Activated CD4-positive, alpha-beta T cell treated with anti-CD3 and anti-CD28 coated beads, Interleukin-2, Interleukin-4, amounts not matched to agents 100 ng/mL and 50 ng/mL, durations not matched to agents 16 hours and 8 hours (primary cell): ENCODE data around the gene UBE2Q2.

Experiments
- DNase-seq: peaks from one replicate; pipeline ENCODE4 v3.0.0-alpha.2; 2020; ENCODE audit warnings: low spot score

UBE2Q2 gene

DNA sequence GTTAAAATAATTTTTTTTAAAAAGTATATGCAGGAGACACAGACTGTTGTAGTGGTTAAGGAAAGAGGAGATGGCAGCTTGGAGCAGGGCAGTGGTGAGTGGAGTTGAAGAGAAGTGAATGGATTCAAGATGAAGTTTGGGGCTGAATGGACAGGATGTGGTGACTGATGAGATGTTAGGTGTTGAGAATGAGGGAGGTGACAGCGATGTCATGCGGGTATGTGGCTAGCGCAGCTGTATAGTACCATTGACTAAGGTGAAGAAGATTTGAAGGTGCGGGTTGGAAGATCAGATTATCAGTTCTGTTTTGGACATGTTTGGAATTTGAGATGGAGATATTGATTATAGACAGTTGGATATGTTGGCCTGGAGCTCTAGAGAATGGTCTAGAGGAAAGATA is 80.5 kb downstream of the UBE2Q2 start:
- peak; percentile 32 for DNase-seq

DNA sequence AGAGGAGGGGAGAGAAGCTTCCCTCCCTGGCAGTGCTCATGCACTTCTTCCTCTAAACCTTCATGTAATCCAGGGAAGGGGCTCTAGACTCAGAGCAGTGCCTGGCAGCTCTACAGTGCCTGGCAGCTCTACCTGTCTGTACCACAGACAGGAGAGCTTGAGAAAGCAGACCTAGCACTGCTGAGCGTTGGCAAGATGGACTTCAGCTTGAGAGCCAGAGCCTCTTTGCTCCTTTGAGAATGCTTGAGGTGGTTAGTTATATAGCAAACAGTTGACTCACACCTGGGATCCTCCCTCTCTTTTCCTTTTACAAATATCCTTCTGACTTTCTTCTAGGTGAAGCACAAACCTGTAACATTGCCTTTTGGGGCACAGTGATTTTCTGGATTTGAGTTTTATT is 81.3 kb downstream of the UBE2Q2 start:
- DNase-seq, result no peak

DNA sequence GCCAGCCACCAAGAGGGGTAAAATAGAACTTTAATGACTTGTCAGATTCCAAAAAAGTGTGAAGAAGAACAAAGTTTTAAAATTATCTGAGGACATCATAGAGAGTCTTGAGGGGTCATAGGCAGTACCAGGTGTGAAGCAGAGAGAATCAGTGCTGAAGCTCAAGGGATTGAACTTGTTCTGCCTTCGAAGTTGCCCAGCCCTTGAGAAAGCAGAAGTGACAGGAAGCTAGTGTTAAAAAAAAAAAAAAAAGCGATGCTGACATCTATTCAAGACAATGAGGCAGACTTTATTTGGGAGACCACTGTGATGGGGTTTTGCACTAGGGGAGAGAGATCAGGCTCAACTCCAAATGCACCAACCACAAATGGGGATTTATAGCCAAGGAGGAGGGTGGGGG is 82.2 kb downstream of the UBE2Q2 start:
- DNase-seq, result no peak

DNA sequence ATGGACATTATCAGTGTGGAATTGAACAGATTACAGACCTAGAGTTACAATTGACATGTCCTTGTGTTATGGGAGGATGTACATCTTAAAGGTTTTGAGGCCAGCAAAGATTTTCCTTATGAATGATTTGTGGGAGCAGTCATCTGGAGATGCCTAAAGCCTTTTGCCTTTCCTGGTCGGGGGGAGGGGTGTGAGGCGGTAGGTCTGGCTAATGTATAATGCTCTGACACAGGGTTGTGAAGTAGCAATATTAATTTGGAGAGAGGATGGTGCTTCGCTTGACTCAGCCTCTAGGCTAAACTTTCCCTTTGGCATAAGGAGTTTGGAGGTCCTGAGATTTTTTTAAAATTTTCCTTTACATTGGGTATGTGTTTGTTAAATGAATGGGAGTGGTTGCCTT is 83.7 kb downstream of the UBE2Q2 start:
- DNase-seq, result no peak

DNA sequence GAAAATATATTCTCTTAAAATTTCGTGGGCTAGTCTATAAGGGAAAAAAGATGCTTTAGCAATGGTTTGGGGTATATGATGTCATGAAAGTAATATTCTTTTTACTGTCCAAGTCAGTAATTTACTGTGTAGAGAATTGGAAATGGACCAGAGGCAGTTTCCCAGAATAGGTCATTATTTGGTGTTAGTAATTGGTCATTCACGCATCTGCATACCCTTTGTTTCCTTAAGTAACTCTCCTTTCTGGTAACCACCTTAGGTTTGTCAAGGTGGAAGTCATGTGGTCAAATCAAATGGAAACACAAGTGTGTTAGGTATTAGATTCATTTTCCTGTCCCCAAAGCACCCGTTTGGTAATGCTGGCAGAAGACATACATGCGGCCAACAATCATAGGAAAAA is 84.4 kb downstream of the UBE2Q2 start:
- no peak for DNase-seq

DNA sequence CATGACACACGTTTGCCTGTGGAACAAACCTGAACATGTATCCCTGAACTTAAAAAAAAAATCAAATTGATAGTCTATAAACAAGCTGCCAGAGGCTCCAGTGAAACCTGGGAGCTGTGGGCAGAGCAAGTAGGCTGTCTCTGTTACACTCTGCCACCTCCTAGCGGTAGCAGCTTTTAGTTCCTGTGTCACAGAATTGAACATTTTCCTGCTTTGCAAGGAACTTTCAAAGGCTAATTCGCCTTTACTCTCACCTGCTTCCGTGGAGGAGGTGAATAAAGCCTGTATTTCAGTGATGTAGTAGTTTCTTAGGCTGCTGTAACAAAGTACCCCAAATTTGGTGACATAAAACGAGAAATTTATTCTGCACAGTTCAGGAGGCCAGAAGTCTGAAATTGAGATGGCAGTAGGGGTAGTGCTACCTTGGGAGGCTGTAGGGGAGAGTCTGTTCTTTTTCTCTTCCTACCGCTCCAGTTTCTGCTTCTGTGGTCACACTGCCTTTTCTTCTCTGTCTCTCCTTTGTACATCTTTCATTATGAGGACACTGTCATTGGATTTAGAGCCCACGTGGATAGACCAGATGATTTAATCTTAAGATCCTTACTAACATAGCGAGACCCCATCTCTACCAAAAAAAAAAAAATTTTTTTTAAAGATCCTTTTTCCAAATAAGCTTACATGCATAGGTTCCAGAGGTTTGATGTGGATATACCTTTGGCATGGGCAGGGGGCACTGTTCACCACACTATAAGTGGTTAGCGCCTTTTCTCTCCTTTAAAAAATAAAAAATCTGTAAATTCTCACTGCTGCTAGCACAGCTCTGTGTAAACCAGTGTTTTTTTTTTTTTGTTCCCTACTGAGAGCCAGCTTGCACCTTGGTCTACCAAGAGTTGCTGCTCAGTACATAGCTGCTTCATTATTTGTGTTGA is 85.7 kb downstream of the UBE2Q2 start:
- DNase-seq, result no peak

DNA sequence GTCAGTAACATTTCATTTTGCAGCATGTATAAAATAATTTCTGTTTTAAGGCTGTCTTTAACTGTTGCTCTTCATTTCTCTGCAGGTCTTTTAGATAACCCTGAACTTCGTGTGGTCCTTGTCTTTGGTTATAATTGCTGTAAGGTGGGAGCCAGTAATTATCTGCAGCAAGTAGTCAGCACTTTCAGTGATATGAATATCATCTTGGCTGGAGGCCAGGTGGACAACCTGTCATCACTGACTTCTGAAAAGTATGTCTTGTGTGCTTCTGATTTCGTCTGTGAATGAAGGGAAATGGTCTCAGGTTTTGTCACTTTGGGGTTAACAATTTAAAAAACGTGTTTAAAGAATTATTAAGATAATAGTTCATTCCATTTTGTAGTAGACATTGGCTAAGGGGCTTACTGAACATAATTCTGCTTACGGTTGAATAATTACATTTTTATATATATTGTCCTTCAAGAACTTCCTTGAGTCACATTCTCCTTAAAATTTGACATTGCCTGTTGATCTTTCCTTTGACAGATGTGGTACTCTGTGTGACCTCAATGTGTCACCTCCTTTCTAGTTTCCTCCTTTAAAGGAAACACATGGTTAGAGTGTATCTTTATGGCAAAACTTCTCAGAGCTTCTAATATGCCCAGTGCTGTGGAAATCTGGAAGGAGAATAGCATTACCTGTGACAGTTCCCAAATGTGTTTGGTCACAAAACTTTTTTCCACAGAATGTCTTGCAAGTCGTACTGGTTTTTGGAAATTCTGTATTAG is 86.7 kb downstream of the UBE2Q2 start:
- no peak for DNase-seq

DNA sequence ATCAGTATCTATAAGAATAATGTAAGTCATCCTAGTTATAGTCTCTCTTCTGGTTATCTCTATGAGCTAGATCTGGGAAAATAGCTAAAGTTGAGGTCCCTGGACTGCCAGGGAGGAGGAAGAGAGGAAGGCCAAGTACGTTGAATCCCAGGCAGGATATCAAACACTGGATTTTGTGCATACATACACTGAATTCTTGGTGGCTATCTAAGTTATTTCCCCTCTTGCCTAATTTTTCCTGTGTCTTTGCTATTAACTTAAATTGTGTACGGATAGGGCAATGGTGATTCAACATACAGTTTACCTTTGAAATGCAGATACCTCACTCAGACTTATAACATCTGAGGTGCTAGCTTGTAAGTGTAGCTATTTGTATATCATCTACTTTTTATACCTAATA is 87.6 kb downstream of the UBE2Q2 start:
- DNase-seq, result no peak

DNA sequence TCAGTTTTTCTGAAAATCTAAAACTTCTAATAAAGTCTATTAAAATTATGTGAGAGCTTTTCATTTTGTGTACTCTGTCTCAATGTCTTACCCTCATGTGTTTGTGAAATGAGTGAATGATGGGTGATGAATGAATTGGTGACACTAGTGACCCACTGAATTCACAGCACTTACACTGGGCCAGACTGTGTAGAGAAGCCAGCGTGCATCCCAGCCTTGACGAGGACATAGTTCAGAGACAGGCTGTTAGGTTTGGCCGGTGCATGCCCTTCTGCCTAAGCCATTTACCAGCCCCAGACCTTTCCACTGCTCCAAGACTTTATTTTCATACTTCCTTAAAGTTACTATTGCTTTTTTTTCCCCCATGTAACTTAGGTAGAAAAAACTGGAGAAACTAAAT is 99.2 kb downstream of the UBE2Q2 start:
- no peak for DNase-seq

DNA sequence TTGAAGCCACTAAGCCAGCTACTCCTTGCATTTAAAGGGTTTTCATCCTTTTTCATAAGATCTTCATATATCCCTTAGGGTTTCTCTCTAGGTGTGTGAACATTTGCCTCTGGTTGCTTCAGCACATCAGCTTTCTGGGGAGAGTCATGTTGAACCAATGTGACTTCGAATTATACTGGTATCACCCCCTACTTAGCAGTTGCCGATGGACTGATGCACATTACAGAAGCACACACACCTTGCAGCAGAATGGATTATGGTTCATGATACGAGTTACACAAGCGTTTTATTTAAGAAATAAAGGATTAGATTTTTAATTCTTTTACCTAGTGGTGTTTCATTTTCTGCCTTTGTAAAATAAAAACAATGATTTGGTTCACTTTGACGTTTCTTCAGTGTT is 100.0 kb downstream of the UBE2Q2 start:
- no peak for DNase-seq

DNA sequence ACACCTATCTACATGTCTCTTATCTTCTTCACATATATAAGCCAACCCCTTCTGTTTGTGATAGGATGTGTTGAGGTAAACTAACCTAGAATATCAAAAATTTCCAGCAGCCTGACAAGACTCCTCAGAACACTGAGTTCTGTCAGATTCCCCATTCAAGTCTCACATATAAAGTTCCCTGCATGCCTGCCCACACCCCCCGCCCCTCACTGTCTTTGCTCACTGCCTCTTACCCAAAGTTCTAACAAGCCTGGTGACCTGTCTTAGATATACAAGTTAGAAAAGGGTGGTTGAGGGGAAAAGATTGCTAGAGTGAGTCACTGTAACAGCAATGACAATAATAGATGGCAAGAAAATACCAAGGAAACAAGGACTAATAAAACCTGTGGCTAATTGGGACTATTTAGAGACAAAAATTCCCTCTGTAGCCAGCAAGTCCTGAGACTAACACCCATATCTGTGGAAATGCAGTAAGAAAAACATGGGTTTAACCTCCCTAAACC is 100.5 kb downstream of the UBE2Q2 start:
- no peak for DNase-seq

DNA sequence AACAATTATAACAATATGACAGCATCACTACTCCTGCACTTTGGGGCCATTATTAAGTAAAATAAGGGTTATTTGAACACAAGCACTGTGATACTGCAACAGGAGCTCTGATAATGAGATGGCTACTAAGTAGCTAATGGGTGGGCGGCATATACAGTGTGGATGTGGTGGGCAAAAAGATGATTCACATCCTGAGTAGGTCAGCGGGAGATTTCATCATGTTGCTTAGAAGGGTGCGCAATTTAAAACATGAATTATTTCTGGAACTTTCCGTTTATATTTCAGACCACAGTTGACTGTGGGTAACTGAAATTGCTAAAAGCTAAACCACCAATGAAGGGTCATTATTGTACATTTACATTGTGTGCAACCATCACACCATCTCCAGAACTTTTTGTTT is 102.7 kb downstream of the UBE2Q2 start:
- no peak for DNase-seq

DNA sequence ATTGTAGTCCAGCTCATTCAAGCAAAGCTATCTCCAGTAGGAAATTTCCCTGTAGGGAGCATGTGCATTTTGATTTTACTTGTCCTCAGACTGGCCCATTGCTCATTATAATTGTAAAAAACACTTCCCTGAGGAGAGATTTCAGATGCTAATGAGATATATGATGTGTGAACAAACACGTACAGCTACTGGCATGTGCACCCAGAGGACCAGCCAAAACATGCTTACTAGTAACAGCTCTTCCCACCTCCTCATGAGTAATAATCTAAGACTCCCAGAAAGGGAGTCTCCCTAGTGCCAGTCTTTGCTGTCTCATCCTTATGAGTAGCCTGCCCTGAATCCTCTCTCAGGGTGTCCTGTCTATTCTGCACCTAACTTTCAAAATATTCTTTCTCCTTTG is 103.8 kb downstream of the UBE2Q2 start:
- no peak for DNase-seq

DNA sequence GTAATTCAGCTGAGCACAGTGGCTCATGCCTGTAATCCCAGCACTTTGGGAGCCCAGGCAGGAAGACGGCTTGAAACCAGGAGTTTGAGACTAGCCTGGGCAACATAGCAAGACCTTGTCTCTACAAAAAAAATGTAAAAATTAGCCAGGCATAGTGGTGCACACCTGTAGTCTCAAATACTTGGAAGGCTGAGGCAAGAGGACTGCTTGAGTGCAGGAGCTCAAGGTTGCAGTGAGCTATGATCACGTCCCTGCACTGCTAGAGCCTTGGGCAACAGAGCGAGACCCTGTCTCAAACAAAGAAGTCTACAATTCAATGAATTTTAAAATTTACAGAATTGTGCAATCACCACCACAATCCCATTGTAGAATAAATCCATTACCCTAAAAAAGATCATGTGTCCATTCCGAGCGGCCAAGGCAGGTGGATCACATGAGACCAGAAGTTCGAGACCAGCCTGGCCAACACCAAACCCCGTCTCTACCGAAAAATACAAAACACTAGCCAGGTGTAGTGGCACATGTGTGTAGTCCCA is 105.6 kb downstream of the UBE2Q2 start:
- no peak for DNase-seq
